ENCODE results near the gene PLXDC2.

GRCh38 chr10:19971343-19972052, 155.3 kb downstream of the PLXDC2 start:
- no peak for TF ChIP-seq POLR2A (IDR thresholded peaks at IDR 0.05)
- TF ChIP-seq, protein P1, sequence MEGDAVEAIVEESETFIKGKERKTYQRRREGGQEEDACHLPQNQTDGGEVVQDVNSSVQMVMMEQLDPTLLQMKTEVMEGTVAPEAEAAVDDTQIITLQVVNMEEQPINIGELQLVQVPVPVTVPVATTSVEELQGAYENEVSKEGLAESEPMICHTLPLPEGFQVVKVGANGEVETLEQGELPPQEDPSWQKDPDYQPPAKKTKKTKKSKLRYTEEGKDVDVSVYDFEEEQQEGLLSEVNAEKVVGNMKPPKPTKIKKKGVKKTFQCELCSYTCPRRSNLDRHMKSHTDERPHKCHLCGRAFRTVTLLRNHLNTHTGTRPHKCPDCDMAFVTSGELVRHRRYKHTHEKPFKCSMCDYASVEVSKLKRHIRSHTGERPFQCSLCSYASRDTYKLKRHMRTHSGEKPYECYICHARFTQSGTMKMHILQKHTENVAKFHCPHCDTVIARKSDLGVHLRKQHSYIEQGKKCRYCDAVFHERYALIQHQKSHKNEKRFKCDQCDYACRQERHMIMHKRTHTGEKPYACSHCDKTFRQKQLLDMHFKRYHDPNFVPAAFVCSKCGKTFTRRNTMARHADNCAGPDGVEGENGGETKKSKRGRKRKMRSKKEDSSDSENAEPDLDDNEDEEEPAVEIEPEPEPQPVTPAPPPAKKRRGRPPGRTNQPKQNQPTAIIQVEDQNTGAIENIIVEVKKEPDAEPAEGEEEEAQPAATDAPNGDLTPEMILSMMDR (IDR thresholded peaks at IDR 0.05): no peak
